ENCODE measurements around the gene LYRM2.

- TF ChIP-seq YY1 (IDR thresholded peaks at IDR 0.05; ENCODE audit: insufficient read depth, insufficient read length) (no peak), SUZ12 (IDR thresholded peaks at IDR 0.05; ENCODE audit: extremely low read depth, insufficient read depth, insufficient read length) (no peak), ZNF274 (IDR thresholded peaks at IDR 0.05; ENCODE audit: low read depth, low read length) (no peak)
Measured at GRCh38 chr6:89616531-89616930, 22.0 kb downstream of the LYRM2 start.
